T-helper 1 cell (primary cell): ENCODE results near the gene LCN6.
"Not testable (repeated sequence)": the region's sequence is repeated elsewhere in the genome, so short reads cannot be mapped to it uniquely, and the experiment has no call there.

Experiments used
- DNase-seq, 5 donors: peaks; one replicate each; pipeline ENCODE4 v3.0.0-alpha.2; 2012 to 2020

The LCN6 gene

GRCh38 chr9:136707849-136708517 lies 40.3 kb downstream of the LCN6 start:
- no peak for DNase-seq

GRCh38 chr9:136707011-136707410 lies 41.3 kb downstream of the LCN6 start:
- DNase-seq, result no peak

- no peak for DNase-seq
Measured at GRCh38 chr9:136705564-136705963, 42.8 kb downstream of the LCN6 start.

- not testable (repeated sequence) for DNase-seq
Measured at GRCh38 chr9:136704741-136705140, 43.6 kb downstream of the LCN6 start.

- no peak for DNase-seq
Measured at GRCh38 chr9:136703276-136703860, 45.0 kb downstream of the LCN6 start.

- no peak for DNase-seq
Measured at GRCh38 chr9:136701668-136702053, 46.7 kb downstream of the LCN6 start.

- peak in 3 of 5 donors; percentile 27 to 79 (median 32) for DNase-seq
Measured at GRCh38 chr9:136700959-136701667, 47.2 kb downstream of the LCN6 start.

GRCh38 chr9:136700304-136700703 lies 48.0 kb downstream of the LCN6 start:
- DNase-seq, result no peak

GRCh38 chr9:136698635-136699246 lies 49.6 kb downstream of the LCN6 start:
- DNase-seq, result no peak

- DNase-seq, result no peak
Measured at GRCh38 chr9:136697821-136698526, 50.4 kb downstream of the LCN6 start.

GRCh38 chr9:136697146-136697820 lies 51.0 kb downstream of the LCN6 start:
- no peak for DNase-seq

- no peak for DNase-seq
Measured at GRCh38 chr9:136696502-136696901, 51.8 kb downstream of the LCN6 start.

- DNase-seq, result no peak
Measured at GRCh38 chr9:136695955-136696354, 52.4 kb downstream of the LCN6 start.

GRCh38 chr9:136695435-136695895 lies 52.9 kb downstream of the LCN6 start:
- DNase-seq, result no peak

GRCh38 chr9:136694872-136695247 lies 53.5 kb downstream of the LCN6 start:
- DNase-seq, result no peak

- peak in 1 of 5 donors; percentile 29 for DNase-seq
Measured at GRCh38 chr9:136694163-136694871, 54.0 kb downstream of the LCN6 start.
